HepG2 (cell line): ENCODE measurements around the gene ADGRB3. TPM values are rescaled to one million over a fixed set of nuclear protein-coding genes. Genes with fewer than 3 reads are reported as not detected.

Source experiments
- ATAC-seq: fragments of 200-7000 bp; cut with Tn5 transposase; 3 replicates; pipeline ENCODE4 v1.9.1; 2020; ENCODE audit warnings: mild to moderate bottlenecking, moderate library complexity
- BruUV-seq: library from RNA; stranded (reverse); fragments of 400-500 nt; replicated peaks from 2 replicates; lab custom pipeline; 2021; lab: Mats Ljungman, UMichigan
- CTCF ChIA-PET: fragments of 300-600 bp; formaldehyde crosslinking; extraction: SDS; loops from one replicate; lab custom pipeline; 2021; ENCODE audit warnings: low total read pairs, inconsistent platforms, low intra/inter-chr PET ratio; lab: Yijun Ruan, JAX
- POLR2A ChIA-PET: fragments of 350-600 bp; sonication (Branson Sonifier 250); formaldehyde crosslinking; loops from one replicate; lab custom pipeline; 2020; ENCODE audit warnings: antibody characterized with exemption, inconsistent platforms; lab: Yijun Ruan, JAX
- DNase-seq: peaks from one replicate; pipeline ENCODE4 v3.0.0-alpha.2; 2015; ENCODE audit warnings: low spot score
- FAIRE-seq: peaks from 3 replicates; lab custom pipeline; 2011; peaks lifted over from hg19 to GRCh38; lab: Jason Lieb, UNC
- H2AFZ ChIP-seq: one replicate; pipeline ENCODE4 v1.6.1; 2011; ENCODE audit warnings: low read length, inconsistent platforms
- H3K27ac ChIP-seq: fragments of 300-600 bp; 3 replicates; pipeline ENCODE4 v1.8.0; 2011; ENCODE audit warnings: mixed run types, mild to moderate bottlenecking, mixed read lengths, low read length, inconsistent platforms; ENCODE audit not compliant: insufficient read depth; ENCODE audit errors: extremely low read length
- H3K27me3 ChIP-seq, 2 experiments: fragments of 200-600 bp in 1 of 2; 2 replicates in 1 of 2; 3 replicates in 1 of 2; pipeline versions ENCODE4 v1.6.0 to v1.8.0; 2011; ENCODE audit warnings: low read length in 2 of 2, mild to moderate bottlenecking in 2 of 2, moderate library complexity in 2 of 2, inconsistent platforms in 1 of 2; ENCODE audit not compliant: insufficient read depth in 2 of 2, control insufficient read depth in 1 of 2
- H3K36me3 ChIP-seq, 2 experiments: fragments of 200-600 bp in 1 of 2; replicated peaks in 1 of 2; 2 replicates in 1 of 2; 3 replicates in 1 of 2; pipeline versions ENCODE4 v1.5.1 to v1.8.0; 2011; ENCODE audit warnings: low read length in 2 of 2, inconsistent platforms in 1 of 2; ENCODE audit not compliant: insufficient read depth in 2 of 2, control insufficient read depth in 1 of 2
- H3K4me1 ChIP-seq: 2 replicates; pipeline ENCODE4 v1.5.1; 2012; ENCODE audit warnings: low read length, inconsistent platforms; ENCODE audit not compliant: insufficient read depth
- H3K4me2 ChIP-seq: 2 replicates; pipeline ENCODE4 v1.6.0; 2011; ENCODE audit warnings: low read depth, low read length, inconsistent platforms
- H3K4me3 ChIP-seq, 3 experiments: fragments of 200-600 bp in 1 of 3; sonication (generic), shearing (Covaris generic) in 1 of 3; replicated peaks in 1 of 3; 2 replicates each; pipeline ENCODE4 v1.5.1; 2011 to 2016; ENCODE audit warnings: low read length in 3 of 3, inconsistent platforms in 2 of 3, low read depth in 2 of 3, mild to moderate bottlenecking in 2 of 3, control low read depth in 1 of 3, mixed read lengths in 1 of 3; ENCODE audit not compliant: insufficient read depth in 1 of 3
- H3K79me2 ChIP-seq: one replicate; pipeline ENCODE4 v1.6.1; 2011; ENCODE audit warnings: low read length, inconsistent platforms; ENCODE audit not compliant: insufficient read depth
- H3K9ac ChIP-seq: 2 replicates; pipeline ENCODE4 v1.6.0; 2011; ENCODE audit warnings: mild to moderate bottlenecking, low read depth, low read length, inconsistent platforms; ENCODE audit not compliant: insufficient read depth
- H3K9me3 ChIP-seq: 2 replicates; pipeline ENCODE4 v1.5.1; 2012; ENCODE audit warnings: mild to moderate bottlenecking, low read length
- H4K20me1 ChIP-seq: 2 replicates; pipeline ENCODE4 v1.6.0; 2011; ENCODE audit warnings: inconsistent platforms, mild to moderate bottlenecking, low read length, moderate library complexity; ENCODE audit not compliant: insufficient read depth
- BORCS8-MEF2B ChIP-seq: sonication (generic); formaldehyde crosslinking; IDR thresholded peaks from 2 replicates; pipeline ENCODE4 v1.8.0; 2022; ENCODE audit warnings: mild to moderate bottlenecking, missing genetic modification reagents
- BRD4 ChIP-seq: sonication (generic); formaldehyde crosslinking; IDR thresholded peaks from 2 replicates; pipeline ENCODE4 v1.4.0; 2020; ENCODE audit warnings: missing genetic modification reagents
- FOXJ3 ChIP-seq: sonication (generic); formaldehyde crosslinking; IDR thresholded peaks from 2 replicates; pipeline ENCODE4 v1.4.0; 2020; ENCODE audit warnings: missing genetic modification reagents, mild to moderate bottlenecking, borderline replicate concordance
- MAFK ChIP-seq, 2 experiments: IDR thresholded peaks in 1 of 2; conservative IDR thresholded peaks in 1 of 2; 2 replicates each; pipeline ENCODE4 v1.6.1; 2011; ENCODE audit warnings: improper control_type of control experiment in 2 of 2, low read length in 2 of 2
- NRL ChIP-seq: sonication (generic); formaldehyde crosslinking; IDR thresholded peaks from 2 replicates; pipeline ENCODE4 v1.5.0; 2020; ENCODE audit warnings: missing genetic modification reagents, mild to moderate bottlenecking, moderate library complexity, borderline replicate concordance
- POGZ ChIP-seq: sonication (generic); formaldehyde crosslinking; IDR thresholded peaks from 2 replicates; pipeline ENCODE4 v1.4.0; 2020; ENCODE audit warnings: mild to moderate bottlenecking, missing genetic modification reagents
- SNAPC4 ChIP-seq: sonication (generic); formaldehyde crosslinking; IDR thresholded peaks from 2 replicates; pipeline ENCODE4 v1.4.0; 2020; ENCODE audit warnings: mild to moderate bottlenecking, missing genetic modification reagents
- ZNF30 ChIP-seq: sonication (generic); formaldehyde crosslinking; IDR thresholded peaks from 2 replicates; pipeline ENCODE4 v1.5.0; 2020; ENCODE audit warnings: mild to moderate bottlenecking, missing genetic modification reagents
- ZNF670 ChIP-seq: sonication (generic); formaldehyde crosslinking; IDR thresholded peaks from 2 replicates; pipeline ENCODE4 v1.8.0; 2022; ENCODE audit warnings: mild to moderate bottlenecking, missing genetic modification reagents, borderline replicate concordance
- ZNF691 ChIP-seq: sonication (generic); formaldehyde crosslinking; IDR thresholded peaks from 2 replicates; pipeline ENCODE4 v1.4.0; 2020; ENCODE audit warnings: missing genetic modification reagents, low read depth, mild to moderate bottlenecking, borderline replicate concordance
- ZNF790 ChIP-seq: sonication (generic); formaldehyde crosslinking; IDR thresholded peaks from 2 replicates; pipeline ENCODE4 v1.8.0; 2022; ENCODE audit warnings: missing genetic modification reagents, mild to moderate bottlenecking, borderline replicate concordance
- ZXDC ChIP-seq: sonication (generic); formaldehyde crosslinking; IDR thresholded peaks from 2 replicates; pipeline ENCODE4 v1.5.0; 2020; ENCODE audit warnings: mild to moderate bottlenecking, missing genetic modification reagents
- WGBS: methylation state at CpG from one replicate; pipeline ENCODE4 v1.1.6; 2017; ENCODE audit warnings: low lambda C conversion rate; 5-methylcytosine and 5-hydroxymethylcytosine counted together
- in situ Hi-C: cut with HindIII; loops from 2 replicates; pipeline ENCODE4 v1.10.0; 2017; ENCODE audit warnings: low pct_unique_long_range_greater_than_20kb; ENCODE audit not compliant: extremely low pct_ligation_motif_present
- intact Hi-C: fragments of 100-400 bp; cut with micrococcal nuclease; formaldehyde crosslinking; loops from one replicate; pipeline ENCODE4 v1.10.0; 2022; ENCODE audit not compliant: unreplicated experiment
- polyA plus RNA-seq, 8 experiments: library from polyadenylated mRNA; depleted of rRNA in 3 of 8; stranded (reverse) in 7 of 8; unstranded in 1 of 8; fragments of >200 nt; fragmentation: Illumina TruSeq in 4 of 8; extraction: Trizol in 4 of 8; gene quantifications; 2 replicates each; pipeline versions ENCODE4 v1.2.1 to v1.2.3, GENCODE V29; 2011 to 2016; ENCODE audit warnings: low read depth in 4 of 8, missing spikeins in 1 of 8, mixed read lengths in 1 of 8; ENCODE audit not compliant: insufficient read depth in 1 of 8
- total RNA-seq, 5 experiments: library from RNA; depleted of rRNA; stranded (reverse); fragments of >200 nt; fragmentation: Illumina TruSeq; extraction: Trizol; gene quantifications; 2 replicates each; pipeline ENCODE4 v1.2.3, GENCODE V29; 2016; ENCODE audit warnings: low read depth in 1 of 5

Gene ADGRB3
- total and polyA plus RNA-seq, 2 of the 13 experiments (the other 11 are each of a cell fraction or from before 2014, with no cell fraction given), result not detected

GRCh38 chr6:69216127-69216526 is 581.0 kb downstream of the ADGRB3 start (continued):
- TF ChIP-seq FOXJ3 (CRISPR knock-in tag) (no peak), BRD4 (CRISPR knock-in tag) (no peak), ZXDC (CRISPR knock-in tag) (no peak), NRL (CRISPR knock-in tag) (no peak), MAFK (conservative IDR thresholded peaks at IDR 0.05 in 1 of 2, IDR thresholded peaks at IDR 0.05 in 1 of 2; ENCODE audit: low read length in 2 of 2) (no peak), ZNF670 (CRISPR knock-in tag) (no peak)

DNA sequence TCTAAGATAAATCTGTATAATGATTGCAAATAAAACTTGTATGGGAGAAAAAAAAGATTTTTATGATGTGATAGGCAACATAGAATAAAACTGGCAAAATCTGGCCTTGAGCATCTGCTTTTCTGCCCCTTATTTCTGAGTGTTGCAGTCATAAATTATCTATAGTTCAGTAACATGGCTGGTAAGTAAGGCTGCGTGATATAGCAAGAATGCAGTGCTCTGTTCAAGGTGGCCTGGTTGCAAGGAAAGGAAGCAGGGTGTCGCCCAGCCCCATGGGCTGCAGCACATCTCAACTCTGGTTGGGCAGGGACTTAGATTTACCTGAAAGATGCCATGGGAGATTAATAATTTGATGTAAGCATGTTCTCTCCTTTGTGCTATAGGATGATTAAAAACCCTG is 582.3 kb downstream of the ADGRB3 start:
- Histone ChIP-seq H3K9me3 (no peaks in the 10 kb centered on the region), H3K27me3 (no peaks in the 10 kb centered on the region), H3K27ac (no peak overlapping the region), H3K36me3 (no peaks in the 10 kb centered on the region), H3K9ac (no peak overlapping the region), H3K79me2 (no peaks in the 10 kb centered on the region), H3K4me3 (no peak overlapping the region), H3K4me1 (no peaks in the 10 kb centered on the region), H3K4me2 (no peak overlapping the region), H4K20me1 (no peaks in the 10 kb centered on the region), H2AFZ (no peak overlapping the region)
- POLR2A ChIA-PET, result no interaction called here
- DNase-seq, result no peak
- BruUV-seq, result no TSS peak
- ATAC-seq, result no peak
- intact Hi-C loops (no loop called here), in situ Hi-C loops (no loop called here)
- 0% methylated on average over 2 of the region's 2 CpGs for WGBS
- FAIRE-seq, result no peak
- CTCF ChIA-PET, result no interaction called here
- TF ChIP-seq POGZ (CRISPR knock-in tag) (no peak), ZNF790 (CRISPR knock-in tag) (no peak), ZNF30 (CRISPR knock-in tag) (no peak), BORCS8-MEF2B (CRISPR knock-in tag) (no peak), SNAPC4 (CRISPR knock-in tag) (no peak), ZNF691 (CRISPR knock-in tag) (no peak)
